Lower lobe of right lung (tissue), 2 donors: ENCODE results near the gene TTYH2. TPM values are rescaled to one million over a fixed set of nuclear protein-coding genes. Genes with fewer than 3 reads are reported as not detected.

Source experiments
- ATAC-seq, 2 donors: fragments of 200-7000 bp; cut with Tn5 transposase; one replicate each; pipeline ENCODE4 v1.9.1; 2020 to 2022; ENCODE audit warnings: mild to moderate bottlenecking in 2 of 2, moderate library complexity in 2 of 2
- DNase-seq: peaks from one replicate; pipeline ENCODE4 v3.0.0-alpha.2; 2020
- H3K27ac ChIP-seq: fragments of 200-600 bp; one replicate; pipeline ENCODE4 v1.8.0; 2022
- H3K27me3 ChIP-seq: fragments of 200-600 bp; one replicate; pipeline ENCODE4 v1.8.0; 2022; ENCODE audit warnings: low read depth
- H3K36me3 ChIP-seq: fragments of 200-600 bp; one replicate; pipeline ENCODE4 v1.8.0; 2022; ENCODE audit warnings: mild to moderate bottlenecking
- H3K4me1 ChIP-seq: fragments of 200-600 bp; one replicate; pipeline ENCODE4 v1.8.0; 2022
- H3K4me3 ChIP-seq: fragments of 200-600 bp; one replicate; pipeline ENCODE4 v1.8.0; 2022; ENCODE audit warnings: mild to moderate bottlenecking
- H3K9me3 ChIP-seq: fragments of 200-600 bp; one replicate; pipeline ENCODE4 v1.8.0; 2022
- intact Hi-C: fragments of 100-400 bp; cut with DNase I; formaldehyde crosslinking; loops from one replicate; pipeline ENCODE4 v1.11.0; 2022
- long read RNA-seq: library from polyadenylated mRNA; unstranded; transcript quantifications from one replicate; pipeline ENCODE4 v2.0.0, GENCODE V29; 2021
- total RNA-seq: library from RNA; stranded (reverse); fragmentation: NEBNext Ultra II Directional; extraction: Animal tissue kit (Norgen Biotek cat#: 25700); gene quantifications from one replicate; pipeline ENCODE4 v1.2.1, GENCODE V29; 2021
- TF ChIP-seq, protein P1 (sequence below): fragments of 200-600 bp; IDR thresholded peaks from one replicate; pipeline ENCODE4 v1.8.0; 2022; ENCODE audit warnings: antibody characterized with exemption, mild to moderate bottlenecking
- donor health status: DM: no; HTN: yes; CAD: no; lungs with severe emphysema.

TTYH2 gene, protein sequence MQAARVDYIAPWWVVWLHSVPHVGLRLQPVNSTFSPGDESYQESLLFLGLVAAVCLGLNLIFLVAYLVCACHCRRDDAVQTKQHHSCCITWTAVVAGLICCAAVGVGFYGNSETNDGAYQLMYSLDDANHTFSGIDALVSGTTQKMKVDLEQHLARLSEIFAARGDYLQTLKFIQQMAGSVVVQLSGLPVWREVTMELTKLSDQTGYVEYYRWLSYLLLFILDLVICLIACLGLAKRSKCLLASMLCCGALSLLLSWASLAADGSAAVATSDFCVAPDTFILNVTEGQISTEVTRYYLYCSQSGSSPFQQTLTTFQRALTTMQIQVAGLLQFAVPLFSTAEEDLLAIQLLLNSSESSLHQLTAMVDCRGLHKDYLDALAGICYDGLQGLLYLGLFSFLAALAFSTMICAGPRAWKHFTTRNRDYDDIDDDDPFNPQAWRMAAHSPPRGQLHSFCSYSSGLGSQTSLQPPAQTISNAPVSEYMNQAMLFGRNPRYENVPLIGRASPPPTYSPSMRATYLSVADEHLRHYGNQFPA
- 7.7 TPM for total RNA-seq
- long read RNA-seq, transcript TTYH2-201 (14 exons, 3,490 nt): major isoform, 13 of 19 reads
- long read RNA-seq, partial matches to known transcripts: 3 of 19 reads
- long read RNA-seq, other reads (novel, unspliced or antisense): 2 of 19 reads

DNA sequence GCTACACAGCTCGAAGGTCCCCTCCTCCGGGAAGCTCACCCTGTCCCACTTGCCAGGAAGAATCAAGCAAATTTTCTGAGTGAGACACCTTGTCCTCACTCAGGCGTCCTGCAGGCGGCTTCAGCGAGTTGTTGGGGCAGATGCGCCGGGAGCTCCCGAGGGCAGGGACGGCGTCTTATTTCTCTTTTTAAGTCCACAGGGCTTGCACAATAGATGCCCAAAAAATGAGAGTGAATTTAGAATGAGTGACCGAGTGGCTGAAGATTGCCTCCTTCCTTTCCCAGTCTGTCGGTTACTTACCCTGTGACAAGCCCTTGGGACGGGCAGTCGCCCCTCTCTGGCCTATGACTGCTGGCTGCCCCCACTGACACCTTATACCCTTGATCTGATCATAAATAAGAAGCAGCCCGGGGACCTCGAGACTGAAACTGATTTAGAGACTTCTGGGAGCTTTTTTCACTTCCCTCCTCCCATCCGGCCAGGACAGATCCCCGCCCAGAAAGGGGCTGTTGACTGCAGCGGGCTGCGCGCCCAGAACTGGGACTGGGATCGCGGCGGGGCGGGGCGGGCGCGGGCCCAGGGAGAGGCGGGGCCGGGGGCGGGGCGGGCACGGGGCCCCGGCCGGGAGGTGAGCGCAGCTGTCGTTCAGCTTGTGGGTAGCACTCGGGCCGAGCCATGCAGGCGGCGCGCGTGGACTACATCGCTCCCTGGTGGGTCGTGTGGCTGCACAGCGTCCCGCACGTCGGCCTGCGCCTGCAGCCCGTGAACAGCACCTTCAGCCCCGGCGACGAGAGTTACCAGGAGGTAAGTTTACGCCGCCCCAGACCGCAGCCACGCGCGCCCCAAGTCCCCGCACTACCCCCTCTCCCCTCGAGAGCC lies at the start of gene TTYH2:
Gene TTYH2, plus strand, starts transcription at position 659 of the 879 bp plus-strand sequence. Its CDS starts 17 bp downstream, at position 676.
- DNase-seq (peak; percentile 91), ATAC-seq (peak; percentile 94)
- TF ChIP-seq, protein P1, sequence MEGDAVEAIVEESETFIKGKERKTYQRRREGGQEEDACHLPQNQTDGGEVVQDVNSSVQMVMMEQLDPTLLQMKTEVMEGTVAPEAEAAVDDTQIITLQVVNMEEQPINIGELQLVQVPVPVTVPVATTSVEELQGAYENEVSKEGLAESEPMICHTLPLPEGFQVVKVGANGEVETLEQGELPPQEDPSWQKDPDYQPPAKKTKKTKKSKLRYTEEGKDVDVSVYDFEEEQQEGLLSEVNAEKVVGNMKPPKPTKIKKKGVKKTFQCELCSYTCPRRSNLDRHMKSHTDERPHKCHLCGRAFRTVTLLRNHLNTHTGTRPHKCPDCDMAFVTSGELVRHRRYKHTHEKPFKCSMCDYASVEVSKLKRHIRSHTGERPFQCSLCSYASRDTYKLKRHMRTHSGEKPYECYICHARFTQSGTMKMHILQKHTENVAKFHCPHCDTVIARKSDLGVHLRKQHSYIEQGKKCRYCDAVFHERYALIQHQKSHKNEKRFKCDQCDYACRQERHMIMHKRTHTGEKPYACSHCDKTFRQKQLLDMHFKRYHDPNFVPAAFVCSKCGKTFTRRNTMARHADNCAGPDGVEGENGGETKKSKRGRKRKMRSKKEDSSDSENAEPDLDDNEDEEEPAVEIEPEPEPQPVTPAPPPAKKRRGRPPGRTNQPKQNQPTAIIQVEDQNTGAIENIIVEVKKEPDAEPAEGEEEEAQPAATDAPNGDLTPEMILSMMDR: peak; percentile 33
- H3K36me3 ChIP-seq: peaks cover 28% of the 10 kb centered on the region
- H3K27ac ChIP-seq: peak within 1 kb of the TSS; percentile 74
- no peaks in the 10 kb centered on the region for H3K27me3 ChIP-seq
- intact Hi-C loops: no loop called here
- peak within 1 kb of the TSS; percentile 66 for H3K4me3 ChIP-seq
- H3K9me3 ChIP-seq: no peaks in the 10 kb centered on the region
- H3K4me1 ChIP-seq: peaks cover 43% of the 10 kb centered on the region

DNA sequence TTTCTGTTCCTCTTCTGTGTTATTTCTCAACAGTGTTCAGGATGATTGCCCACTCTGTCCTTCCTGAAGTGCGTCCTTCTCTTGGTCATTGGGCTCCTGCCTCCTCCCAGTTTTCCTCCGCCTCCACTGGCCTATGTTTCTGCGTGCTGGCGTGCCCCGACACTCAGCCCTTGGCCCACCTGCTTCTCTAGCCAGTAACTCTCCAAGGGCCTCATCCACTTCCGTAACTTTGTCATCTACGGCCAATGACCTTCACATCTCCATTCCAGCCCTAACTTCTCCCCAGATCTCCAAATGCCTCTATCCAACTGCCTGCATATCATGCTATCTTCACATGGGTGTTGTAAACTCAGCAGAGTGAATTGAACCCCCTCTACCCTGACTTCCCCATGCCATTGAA lies 49.5 kb upstream of the TTYH2 start:
- Histone ChIP-seq H3K4me3 (no peak overlapping the region), H3K36me3 (no peaks in the 10 kb centered on the region), H3K9me3 (no peaks in the 10 kb centered on the region), H3K27ac (no peak overlapping the region), H3K27me3 (peaks cover 12% of the 10 kb centered on the region), H3K4me1 (no peaks in the 10 kb centered on the region)
- ATAC-seq (no peak), DNase-seq (no peak)
- intact Hi-C loops: no loop called here
- TF ChIP-seq, protein P1: no peak

GRCh38 chr17:74164446-74165045 lies 48.8 kb upstream of the TTYH2 start:
- TF ChIP-seq, protein P1: no peak
- no peaks in the 10 kb centered on the region for H3K9me3 ChIP-seq
- no peak for DNase-seq
- H3K36me3 ChIP-seq: no peaks in the 10 kb centered on the region
- peaks cover 12% of the 10 kb centered on the region for H3K27me3 ChIP-seq
- ATAC-seq: no peak
- no peaks in the 10 kb centered on the region for H3K4me1 ChIP-seq
- intact Hi-C loops: no loop called here
- no peak overlapping the region for H3K27ac ChIP-seq
- no peak overlapping the region for H3K4me3 ChIP-seq

DNA sequence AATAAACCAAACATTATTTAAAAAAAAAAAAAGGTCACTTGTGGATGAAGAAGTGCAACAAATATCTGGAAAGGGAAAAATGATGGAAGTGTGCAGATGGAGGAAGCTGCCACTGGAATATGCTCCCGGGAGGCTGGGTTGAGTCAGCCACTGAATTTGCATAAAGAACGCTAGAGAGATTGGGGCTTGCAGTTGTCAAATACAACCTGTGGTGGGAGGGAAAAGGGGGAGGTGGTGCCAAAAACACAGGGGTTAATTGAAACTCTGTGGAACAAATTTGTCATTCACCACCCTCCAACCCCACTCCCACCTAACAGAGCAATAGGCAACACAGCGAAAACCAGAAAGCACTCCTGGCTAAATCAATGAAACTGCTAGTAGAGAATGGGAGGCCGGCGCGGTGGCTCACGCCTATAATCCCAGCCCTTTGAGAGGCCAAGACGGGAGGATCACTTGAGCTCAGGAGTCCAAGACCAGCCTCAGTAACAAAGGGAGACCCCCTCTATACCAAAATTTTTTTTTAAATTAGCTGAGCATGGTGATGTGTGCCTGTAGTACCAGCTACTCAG lies 47.5 kb upstream of the TTYH2 start:
- Histone ChIP-seq H3K27ac (no peak overlapping the region), H3K4me1 (no peaks in the 10 kb centered on the region), H3K36me3 (no peaks in the 10 kb centered on the region), H3K4me3 (no peak overlapping the region), H3K9me3 (no peaks in the 10 kb centered on the region), H3K27me3 (peaks cover 12% of the 10 kb centered on the region)
- TF ChIP-seq, protein P1: no peak
- intact Hi-C loops: no loop called here
- ATAC-seq (no peak), DNase-seq (no peak)

DNA sequence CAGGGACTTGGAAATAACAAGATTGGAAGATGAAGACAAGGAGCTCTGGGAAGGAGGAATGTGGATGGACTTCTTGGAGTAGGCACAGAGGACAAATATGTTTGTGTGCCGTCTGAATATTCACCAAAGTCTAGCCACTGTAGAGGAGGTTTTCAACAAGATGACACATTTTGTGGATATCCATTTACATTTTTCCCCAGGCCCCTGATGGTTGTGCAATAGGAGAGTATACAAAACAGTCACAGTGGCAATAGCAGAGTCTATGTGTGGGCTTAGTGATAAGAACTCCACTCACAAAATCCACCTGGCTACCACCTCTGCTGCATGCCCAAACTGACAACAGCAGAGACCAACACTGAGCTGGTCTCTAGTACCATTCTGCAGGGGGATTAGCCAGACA lies 42.4 kb upstream of the TTYH2 start:
- no peaks in the 10 kb centered on the region for H3K36me3 ChIP-seq
- intact Hi-C loops: no loop called here
- H3K4me1 ChIP-seq: no peaks in the 10 kb centered on the region
- peaks cover 22% of the 10 kb centered on the region for H3K27me3 ChIP-seq
- TF ChIP-seq, protein P1: no peak
- DNase-seq: no peak
- no peak overlapping the region for H3K4me3 ChIP-seq
- no peaks in the 10 kb centered on the region for H3K9me3 ChIP-seq
- no peak for ATAC-seq
- H3K27ac ChIP-seq: no peak overlapping the region
